HG03432 (cell line): ENCODE results near the gene WDR75.
"Not testable (repeated sequence)": the region's sequence is repeated elsewhere in the genome, so short reads cannot be mapped to it uniquely, and the experiment has no call there.

Experiments used
- ATAC-seq: cut with Tn5 transposase; IDR thresholded peaks from one replicate; pipeline ENCODE4 v1.9.1; 2021; ENCODE audit warnings: mild to moderate bottlenecking, moderate library complexity; ENCODE audit not compliant: unreplicated experiment

The WDR75 gene

DNA sequence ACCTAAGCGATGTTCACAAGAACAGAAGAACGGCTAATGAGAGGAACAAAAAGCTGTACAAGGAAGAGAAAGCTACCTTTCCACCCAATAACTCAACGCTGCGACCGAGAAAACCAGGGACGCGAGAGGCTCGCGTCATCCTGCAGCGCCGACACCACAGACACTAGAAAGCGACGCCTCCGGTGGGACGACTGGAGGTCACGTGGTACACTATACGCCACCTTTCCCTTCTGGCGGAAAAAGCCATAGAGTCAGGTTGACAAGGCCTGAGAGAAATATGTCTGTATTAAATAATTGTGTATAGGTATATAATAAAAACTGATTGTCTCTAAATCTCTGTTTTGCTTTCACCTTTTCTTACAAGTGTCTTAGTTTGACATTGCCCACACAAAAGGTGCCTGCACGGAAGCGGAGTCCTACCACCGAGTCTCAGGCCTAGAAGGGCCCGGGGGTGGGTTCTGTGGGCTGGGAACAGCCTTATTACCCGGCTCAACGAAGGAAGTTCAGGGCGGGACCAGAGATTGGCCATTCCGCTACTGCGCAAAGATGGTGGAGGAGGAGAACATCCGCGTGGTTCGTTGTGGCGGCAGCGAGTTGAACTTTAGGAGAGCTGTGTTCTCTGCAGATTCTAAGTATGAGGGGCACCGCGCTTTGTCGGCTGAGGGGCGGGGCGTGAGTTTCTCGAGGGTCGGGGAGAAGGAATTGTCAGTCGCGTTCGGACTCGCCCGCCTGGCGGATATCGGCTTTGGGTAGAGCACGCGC, at the start of gene WDR75:
Gene WDR75 (plus strand): TSS at position 528 of the 762 bp plus-strand sequence. CDS start 19 bp downstream, at position 547.
- ATAC-seq: peak; percentile 91

- no peak for ATAC-seq
These were observed 47.7 kb upstream of the WDR75 start for GRCh38 chr2:189393440-189394111.

GRCh38 chr2:189394525-189394924, 46.7 kb upstream of the WDR75 start:
- no peak for ATAC-seq

- no peak for ATAC-seq
These were observed 38.3 kb upstream of the WDR75 start for GRCh38 chr2:189402932-189403331.

DNA sequence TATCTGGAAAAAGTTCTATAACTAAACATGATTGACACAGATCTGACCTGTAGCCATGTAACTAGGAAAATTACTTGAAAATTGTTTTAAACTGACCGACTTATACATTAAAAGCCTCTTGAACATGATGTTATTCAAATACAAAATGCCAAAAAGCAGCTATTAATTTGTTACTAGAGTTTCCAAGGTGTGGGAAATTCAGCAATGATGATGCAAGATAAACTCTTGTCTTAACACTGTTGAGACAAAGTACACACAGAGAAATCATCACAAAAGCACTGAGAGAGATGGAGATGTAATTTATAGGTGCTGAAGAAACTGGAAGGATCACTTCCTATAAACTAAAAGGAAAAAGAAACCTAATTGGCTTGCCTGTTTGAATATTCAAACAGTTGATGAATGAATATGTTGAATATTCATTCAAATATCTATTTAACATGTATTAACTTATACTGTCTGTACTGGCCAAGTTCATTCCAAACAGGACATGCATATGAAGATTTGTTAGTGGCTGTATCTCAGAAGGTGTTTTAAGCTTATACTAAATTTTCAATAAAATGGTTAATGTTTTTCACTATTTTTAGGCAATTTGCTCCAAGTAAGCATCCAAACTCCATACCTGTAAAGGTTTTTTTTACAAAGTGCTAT, 34.6 kb upstream of the WDR75 start:
- ATAC-seq: no peak

DNA sequence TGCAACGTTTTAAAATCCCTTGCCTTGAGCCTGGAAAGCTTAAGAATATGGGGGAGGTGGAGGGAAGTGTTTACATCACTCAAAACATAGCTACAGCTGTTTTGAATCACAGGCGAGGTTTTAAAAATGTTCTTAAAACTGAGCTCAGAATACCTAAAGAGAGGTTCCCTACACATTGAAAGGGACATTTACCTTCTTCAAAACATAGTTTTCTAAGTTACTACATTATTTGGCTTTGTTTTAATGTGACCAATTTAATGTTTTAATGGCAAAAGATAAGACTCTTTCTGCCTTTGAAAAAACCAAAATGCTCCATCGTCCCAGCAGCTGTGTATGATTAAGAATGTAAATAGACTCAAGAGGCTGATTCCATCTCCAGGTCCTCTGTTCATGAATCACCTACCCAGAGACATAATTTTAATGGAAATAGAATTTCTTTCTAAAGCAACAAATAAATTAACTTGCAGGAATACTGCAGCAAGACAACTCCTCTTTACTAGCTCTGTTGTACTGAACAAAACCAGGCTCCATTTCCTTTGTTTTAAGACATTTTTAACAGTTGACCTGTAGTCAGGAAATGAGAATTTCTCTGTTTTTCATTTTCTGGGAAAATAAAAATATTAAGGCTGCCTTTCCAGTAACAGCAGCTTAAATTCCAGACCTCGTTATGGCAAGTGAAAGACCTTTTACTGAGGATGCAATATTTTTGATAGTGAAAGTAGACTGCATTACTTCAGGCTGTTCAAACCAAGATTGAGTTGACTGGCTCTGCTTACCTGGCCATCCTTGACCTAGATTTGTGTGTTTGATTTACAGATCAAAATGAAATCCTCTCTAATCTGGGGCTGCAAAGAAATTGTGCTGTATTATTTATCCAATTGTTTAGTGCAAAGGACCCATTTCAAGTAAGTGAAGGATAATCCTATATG, 33.7 kb upstream of the WDR75 start:
- no peak for ATAC-seq

DNA sequence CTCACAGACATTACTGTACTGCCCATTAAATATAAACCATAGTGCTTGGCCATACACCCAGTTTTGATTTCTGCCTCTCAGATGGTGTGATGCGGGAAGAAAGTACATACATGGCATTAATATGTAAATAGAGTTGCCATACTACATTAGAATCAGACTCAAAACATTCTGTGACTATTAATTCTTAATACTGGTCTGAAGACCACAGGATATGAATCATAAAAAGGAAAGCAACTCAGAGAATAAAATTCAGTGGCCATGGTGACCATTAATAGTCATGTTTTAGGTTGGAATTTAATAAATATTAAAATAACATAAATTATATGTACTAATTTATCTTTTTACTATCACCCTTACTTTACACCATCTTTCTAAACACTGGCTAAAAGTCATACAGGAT, 33.0 kb upstream of the WDR75 start:
- ATAC-seq: no peak

DNA sequence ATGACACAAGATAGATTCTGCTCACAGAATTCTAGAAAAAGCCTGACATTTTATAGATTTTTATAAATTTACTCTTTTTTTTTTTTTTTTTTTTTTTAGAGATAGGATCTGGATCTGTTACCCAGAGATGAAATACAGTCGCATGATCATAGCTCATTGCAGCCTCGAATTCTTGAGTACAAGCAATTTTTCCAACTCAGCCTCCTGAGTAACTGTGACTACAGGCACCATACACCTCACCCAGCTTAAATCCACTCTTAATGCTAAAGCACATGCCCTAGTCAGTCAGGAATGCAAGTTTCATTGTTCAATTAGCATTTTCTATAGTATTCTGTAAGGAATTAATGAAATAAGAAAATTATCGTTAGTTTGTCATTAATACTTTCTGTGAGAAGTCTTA, 32.1 kb upstream of the WDR75 start:
- ATAC-seq: no peak

DNA sequence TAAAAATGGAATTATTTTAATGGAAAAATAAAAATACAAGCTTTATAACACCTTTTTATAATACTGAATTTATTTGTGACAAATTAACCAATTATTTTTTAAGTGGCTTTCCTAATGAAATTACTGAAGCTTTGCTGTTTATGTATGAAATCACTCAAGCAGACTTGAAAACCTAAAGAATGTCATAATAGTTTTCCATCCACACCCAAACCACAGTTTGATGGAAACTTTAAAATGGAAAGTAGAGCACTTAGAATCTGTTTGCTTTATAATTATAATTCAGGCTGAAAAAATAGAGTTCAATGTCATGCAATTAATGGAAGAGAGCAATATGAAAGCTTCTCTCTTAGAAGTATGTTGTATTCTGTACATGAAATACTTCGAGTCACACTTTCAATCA, 31.6 kb upstream of the WDR75 start:
- ATAC-seq: no peak

- ATAC-seq: no peak
These were observed 29.4 kb upstream of the WDR75 start for GRCh38 chr2:189411860-189412259.

DNA sequence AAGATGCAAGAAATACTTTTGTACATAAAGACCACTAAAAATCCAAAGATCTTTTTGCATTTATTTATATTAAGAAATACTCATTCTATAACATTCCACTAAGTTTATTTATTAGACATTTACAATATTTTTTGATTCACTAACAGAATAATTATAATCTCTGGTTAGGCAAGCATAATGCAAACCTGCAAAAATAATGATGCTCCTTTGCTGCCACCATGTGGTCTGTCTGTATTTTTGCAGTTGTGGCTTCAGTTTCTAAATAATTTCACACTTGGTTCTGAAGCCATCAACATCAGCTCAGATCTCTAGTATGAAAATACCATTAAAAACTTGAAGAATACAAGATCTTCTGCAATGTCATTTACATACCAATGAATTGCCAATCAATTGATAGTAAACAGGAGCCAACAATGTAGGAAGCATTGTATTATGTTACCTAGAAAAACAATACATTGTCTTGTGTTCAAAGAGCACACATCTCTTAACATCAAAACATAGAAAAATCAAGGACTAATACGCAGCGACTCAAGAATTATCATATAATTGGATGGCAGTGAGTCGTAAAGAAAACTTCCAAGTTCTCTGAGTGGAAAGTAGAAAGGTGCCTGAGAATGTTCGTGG, 28.8 kb upstream of the WDR75 start:
- ATAC-seq: peak; percentile 85

DNA sequence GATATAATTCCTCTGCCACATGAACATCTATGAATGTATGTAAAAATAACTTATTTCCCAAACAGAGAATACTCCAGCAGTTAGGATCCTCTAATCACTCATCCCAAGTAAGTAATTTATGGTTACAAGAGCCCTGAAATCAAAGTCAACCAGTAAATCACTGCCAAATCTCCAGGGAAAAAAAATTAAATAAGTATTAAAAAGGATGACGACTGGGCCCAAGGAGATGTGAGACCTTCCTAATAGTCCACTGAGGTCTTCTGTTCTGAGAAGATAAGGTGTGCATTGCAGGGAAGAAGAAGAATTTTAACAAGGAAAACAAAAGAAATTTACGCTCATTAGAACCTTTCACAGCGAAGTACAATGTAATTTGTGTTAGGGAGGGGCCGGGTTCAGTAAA, 28.0 kb upstream of the WDR75 start:
- no peak for ATAC-seq

- no peak for ATAC-seq
These were observed 19.6 kb upstream of the WDR75 start for GRCh38 chr2:189421644-189422043.

DNA sequence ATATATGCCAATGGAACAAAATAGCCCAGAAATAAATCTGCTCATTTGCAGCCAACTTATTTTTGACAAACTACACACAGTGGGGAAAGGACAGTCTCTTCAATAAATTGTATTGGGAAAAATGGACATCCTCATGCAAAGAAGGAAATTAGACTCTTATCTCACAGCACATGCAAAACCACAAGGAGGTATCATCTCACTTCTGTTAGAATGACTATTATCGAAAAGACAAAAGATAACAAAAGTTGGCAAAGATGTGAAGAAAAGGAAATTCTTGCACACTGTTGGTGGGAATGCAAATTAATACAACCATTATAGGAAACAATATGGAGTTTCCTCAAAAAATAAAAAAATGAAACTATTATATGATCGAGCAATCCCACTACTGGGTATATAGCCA, 16.3 kb upstream of the WDR75 start:
- no peak for ATAC-seq

DNA sequence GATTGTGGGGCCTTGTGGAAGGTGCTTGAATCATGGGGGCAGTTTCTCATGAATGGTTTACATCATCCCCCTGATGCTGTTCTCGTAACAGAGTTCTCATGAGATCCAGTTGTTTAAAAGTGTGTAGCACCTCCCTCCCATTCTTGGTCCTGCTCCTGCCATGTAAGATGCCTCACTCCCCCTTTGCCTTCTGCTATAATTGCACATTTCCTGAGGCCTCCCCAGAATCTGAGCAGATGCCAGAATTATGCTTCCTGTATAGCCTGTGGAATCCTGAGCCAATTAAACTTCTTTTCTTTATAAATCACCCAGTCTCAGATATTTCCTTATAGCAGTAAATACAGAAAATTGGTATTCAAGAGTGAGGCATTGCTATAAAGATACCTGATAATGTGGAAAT, 15.6 kb upstream of the WDR75 start:
- no peak for ATAC-seq

GRCh38 chr2:189426886-189427285, 14.4 kb upstream of the WDR75 start:
- ATAC-seq: no peak

DNA sequence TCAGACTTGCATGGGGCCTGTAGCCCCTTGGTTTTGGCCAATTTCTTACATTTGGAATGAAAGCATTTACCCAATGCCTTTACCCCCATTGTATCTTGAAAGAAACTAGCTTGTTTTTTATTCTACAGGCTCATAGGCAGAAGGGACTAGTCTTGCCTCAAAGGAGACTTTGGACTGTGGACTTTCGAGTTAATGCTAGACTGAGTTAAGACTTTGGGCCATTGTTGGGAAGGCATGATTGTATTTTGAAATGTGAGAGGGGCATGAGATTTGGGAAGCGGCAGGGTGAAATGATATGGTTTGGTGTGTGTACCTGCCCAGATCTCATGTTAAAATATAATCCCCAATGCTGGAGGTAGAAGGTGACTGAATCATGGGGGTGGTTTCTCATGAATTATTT, 13.4 kb upstream of the WDR75 start:
- no peak for ATAC-seq

DNA sequence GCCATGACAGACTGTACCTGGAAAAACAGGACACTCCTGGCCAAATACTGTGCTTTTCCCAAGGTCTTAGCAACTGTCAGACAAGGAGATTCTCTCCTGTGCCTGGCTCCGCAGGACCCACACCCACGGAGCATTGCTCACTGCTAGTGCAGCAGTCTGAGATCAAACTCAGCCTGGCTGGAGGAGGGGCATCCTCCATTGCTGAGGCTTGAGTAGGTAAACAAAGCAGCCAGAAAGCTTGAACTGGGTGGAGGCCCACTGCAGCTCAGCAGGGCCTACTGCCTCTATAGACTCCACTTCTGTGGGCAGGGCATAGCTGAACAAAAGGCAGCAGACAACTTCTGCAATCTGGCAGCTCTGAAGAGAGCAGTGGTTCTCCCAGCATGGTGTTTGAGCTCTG, 10.8 kb upstream of the WDR75 start:
- not testable (repeated sequence) for ATAC-seq

DNA sequence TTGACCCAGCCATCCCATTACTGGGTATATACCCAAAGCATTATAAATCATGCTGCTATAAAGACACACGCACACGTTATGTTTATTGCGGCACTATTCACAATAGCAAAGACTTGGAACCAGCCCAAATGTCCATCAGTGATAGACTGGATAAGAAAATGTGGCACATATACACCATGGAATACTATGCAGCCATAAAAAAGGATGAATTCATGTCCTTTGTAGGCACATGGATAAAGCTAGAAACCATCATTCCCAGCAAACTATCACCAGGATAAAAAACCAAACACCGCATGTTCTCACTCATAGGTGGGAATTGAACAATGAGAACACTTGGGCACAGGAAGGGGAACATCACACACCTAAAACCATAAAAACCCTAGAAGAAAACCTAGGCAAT, 5.5 kb upstream of the WDR75 start:
- not testable (repeated sequence) for ATAC-seq

- no peak for ATAC-seq
These were observed 3.3 kb upstream of the WDR75 start for GRCh38 chr2:189437926-189438325.

- no peak for ATAC-seq
These were observed 1.9 kb upstream of the WDR75 start for GRCh38 chr2:189439342-189439741.
